Suprapubic skin (tissue), 4 donors: ENCODE results near the gene PALM2AKAP2. TPM values are rescaled to one million over a fixed set of nuclear protein-coding genes. Genes with fewer than 3 reads are reported as not detected.

Source experiments
- DNase-seq, 2 donors: peaks; one replicate each; pipeline ENCODE4 v3.0.0-alpha.2; 2019; ENCODE audit warnings: low spot score in 2 of 2
- H3K27ac ChIP-seq: fragments of 200-600 bp; sonication (generic); one replicate; pipeline ENCODE4 v1.5.1; 2019
- H3K27me3 ChIP-seq: fragments of 200-600 bp; sonication (generic); one replicate; pipeline ENCODE4 v1.5.1; 2019
- H3K36me3 ChIP-seq: fragments of 200-600 bp; sonication (generic); one replicate; pipeline ENCODE4 v1.5.1; 2019
- H3K4me1 ChIP-seq: fragments of 200-600 bp; sonication (generic); one replicate; pipeline ENCODE4 v1.5.1; 2019
- H3K4me3 ChIP-seq: fragments of 200-600 bp; sonication (generic); one replicate; pipeline ENCODE4 v1.5.1; 2019; ENCODE audit warnings: mild to moderate bottlenecking
- H3K9me3 ChIP-seq: fragments of 200-600 bp; sonication (generic); one replicate; pipeline ENCODE4 v1.5.1; 2019
- CTCF ChIP-seq, 2 donors: fragments of 200-600 bp in 1 of 2; fragments of 450-650 bp in 1 of 2; sonication (generic) in 1 of 2; IDR thresholded peaks; one replicate each; pipeline ENCODE4 v1.5.1; 2016 to 2019; ENCODE audit warnings: antibody characterized with exemption in 2 of 2, mild to moderate bottlenecking in 1 of 2, moderate library complexity in 1 of 2
- EP300 ChIP-seq: sonication (generic); formaldehyde crosslinking; IDR thresholded peaks from one replicate; pipeline ENCODE4 v1.6.1; 2017; ENCODE audit warnings: antibody characterized with exemption
- POLR2A ChIP-seq, 2 donors: fragments of 450-650 bp; IDR thresholded peaks; one replicate each; pipeline ENCODE4 v1.6.1; 2017; ENCODE audit warnings: antibody characterized with exemption in 2 of 2, mild to moderate bottlenecking in 2 of 2, moderate library complexity in 2 of 2
- POLR2AphosphoS5 ChIP-seq, 3 donors: sonication (generic); formaldehyde crosslinking; IDR thresholded peaks; one replicate each; pipeline ENCODE4 v1.6.1; 2017; ENCODE audit warnings: antibody characterized with exemption in 3 of 3
- WGBS: methylation state at CpG from one replicate; pipeline ENCODE4 v1.1.5; 2018; 5-methylcytosine and 5-hydroxymethylcytosine counted together
- total RNA-seq, 4 donors: library from RNA; depleted of rRNA; stranded (reverse); fragments of >200 nt; gene quantifications; one replicate each; pipeline ENCODE4 v1.1.0, GENCODE V29; 2016

Gene PALM2AKAP2
- total RNA-seq, 4 donors from 2014 or later: 0.30 to 2.5 (median 1.9) TPM

GRCh38 chr9:109737295-109737694 lies 42.7 kb upstream of the PALM2AKAP2 start:
- 100% methylated on average over 1 of the region's 1 CpG for WGBS
- no peak for TF ChIP-seq POLR2A (IDR thresholded peaks at IDR 0.05)
- no peak for TF ChIP-seq POLR2AphosphoS5 (IDR thresholded peaks at IDR 0.05)
- no peak for TF ChIP-seq CTCF (IDR thresholded peaks at IDR 0.05)
- no peak for TF ChIP-seq EP300

GRCh38 chr9:109739760-109740159 lies 40.2 kb upstream of the PALM2AKAP2 start:
- WGBS: 49% methylated on average over 3 of the region's 3 CpGs
- H3K9me3 ChIP-seq: no peaks in the 10 kb centered on the region
- no peak overlapping the region for H3K27ac ChIP-seq
- H3K4me3 ChIP-seq: no peak overlapping the region
- TF ChIP-seq EP300 (no peak), CTCF (IDR thresholded peaks at IDR 0.05) (no peak), POLR2A (IDR thresholded peaks at IDR 0.05) (no peak), POLR2AphosphoS5 (IDR thresholded peaks at IDR 0.05) (no peak)
- H3K36me3 ChIP-seq: no peaks in the 10 kb centered on the region
- no peak for DNase-seq
- peaks cover 6% of the 10 kb centered on the region for H3K4me1 ChIP-seq
- H3K27me3 ChIP-seq: no peaks in the 10 kb centered on the region

More at GRCh38 chr9:109737295-109737694, 42.7 kb upstream of the PALM2AKAP2 start:
- Histone ChIP-seq H3K27me3 (no peaks in the 10 kb centered on the region), H3K4me3 (no peak overlapping the region), H3K27ac (no peak overlapping the region), H3K4me1 (peaks cover 7% of the 10 kb centered on the region), H3K9me3 (no peaks in the 10 kb centered on the region), H3K36me3 (no peaks in the 10 kb centered on the region)
- DNase-seq: no peak

GRCh38 chr9:109742776-109743348 lies 37.1 kb upstream of the PALM2AKAP2 start:
- 44% methylated on average over 2 of the region's 2 CpGs for WGBS
- Histone ChIP-seq H3K36me3 (no peaks in the 10 kb centered on the region), H3K27ac (no peak overlapping the region), H3K4me3 (no peak overlapping the region), H3K4me1 (peaks cover 25% of the 10 kb centered on the region), H3K27me3 (no peaks in the 10 kb centered on the region), H3K9me3 (no peaks in the 10 kb centered on the region)
- DNase-seq: no peak
- no peak for TF ChIP-seq POLR2A (IDR thresholded peaks at IDR 0.05)
- no peak for TF ChIP-seq POLR2AphosphoS5 (IDR thresholded peaks at IDR 0.05)
- no peak for TF ChIP-seq CTCF (IDR thresholded peaks at IDR 0.05)
- TF ChIP-seq EP300: no peak

- Histone ChIP-seq H3K27me3 (no peaks in the 10 kb centered on the region), H3K9me3 (no peaks in the 10 kb centered on the region), H3K4me3 (no peak overlapping the region), H3K36me3 (no peaks in the 10 kb centered on the region), H3K27ac (no peak overlapping the region), H3K4me1 (peaks cover 25% of the 10 kb centered on the region)
- TF ChIP-seq EP300: no peak
- no peak for TF ChIP-seq POLR2A (IDR thresholded peaks at IDR 0.05)
- no peak for TF ChIP-seq CTCF (IDR thresholded peaks at IDR 0.05)
- no peak for TF ChIP-seq POLR2AphosphoS5 (IDR thresholded peaks at IDR 0.05)
- WGBS: 55% methylated on average over 2 of the region's 2 CpGs
- DNase-seq: no peak
These were observed 36.3 kb upstream of the PALM2AKAP2 start for GRCh38 chr9:109743696-109744095.

GRCh38 chr9:109745335-109746283 lies 34.4 kb upstream of the PALM2AKAP2 start:
- Histone ChIP-seq H3K27ac (no peak overlapping the region), H3K4me1 (peaks cover 25% of the 10 kb centered on the region), H3K9me3 (no peaks in the 10 kb centered on the region), H3K27me3 (no peaks in the 10 kb centered on the region), H3K4me3 (no peak overlapping the region), H3K36me3 (no peaks in the 10 kb centered on the region)
- peak in 1 of 2 donors; percentile 62 for DNase-seq
- WGBS: 5% methylated on average over 11 of the region's 11 CpGs
- TF ChIP-seq CTCF (IDR thresholded peaks at IDR 0.05) (no peak), EP300 (no peak), POLR2A (IDR thresholded peaks at IDR 0.05) (no peak), POLR2AphosphoS5 (IDR thresholded peaks at IDR 0.05) (peak in 1 of 3 donors; percentile 24)
